ENCODE results near the gene NHSL1.

Gene NHSL1

GRCh38 chr6:138499303-138500018, at the start of gene NHSL1:
Gene NHSL1 (minus strand): TSS chr6:138499494. CDS start chr6:138499290, 204 bp downstream.
- no peak for DNase-seq (ENCODE audit: low read depth in 2 of 2)

- no peak for DNase-seq (ENCODE audit: low read depth in 2 of 2)
These were observed 47.5 kb upstream of the NHSL1 start for GRCh38 chr6:138546733-138547185.

- DNase-seq (ENCODE audit: low read depth in 2 of 2), result no peak
These were observed 46.3 kb upstream of the NHSL1 start for GRCh38 chr6:138545621-138545980.

- no peak for DNase-seq (ENCODE audit: low read depth in 2 of 2)
These were observed 45.2 kb upstream of the NHSL1 start for GRCh38 chr6:138544501-138544900.

GRCh38 chr6:138543657-138544056, 44.4 kb upstream of the NHSL1 start:
- DNase-seq (ENCODE audit: low read depth in 2 of 2), result no peak

- no peak for DNase-seq (ENCODE audit: low read depth in 2 of 2)
These were observed 42.7 kb upstream of the NHSL1 start for GRCh38 chr6:138541823-138542481.

GRCh38 chr6:138540468-138540867, 41.2 kb upstream of the NHSL1 start:
- DNase-seq (ENCODE audit: low read depth in 2 of 2), result no peak

GRCh38 chr6:138539876-138540275, 40.6 kb upstream of the NHSL1 start:
- no peak for DNase-seq (ENCODE audit: low read depth in 2 of 2)

- DNase-seq (ENCODE audit: low read depth in 2 of 2), result no peak
These were observed 39.2 kb upstream of the NHSL1 start for GRCh38 chr6:138538390-138539031.

GRCh38 chr6:138537106-138537505, 37.8 kb upstream of the NHSL1 start:
- no peak for DNase-seq (ENCODE audit: low read depth in 2 of 2)

GRCh38 chr6:138535728-138536455, 36.6 kb upstream of the NHSL1 start:
- DNase-seq (ENCODE audit: low read depth in 2 of 2), result no peak

- no peak for DNase-seq (ENCODE audit: low read depth in 2 of 2)
These were observed 34.4 kb upstream of the NHSL1 start for GRCh38 chr6:138533667-138534066.

- DNase-seq (ENCODE audit: low read depth in 2 of 2), result no peak
These were observed 32.1 kb upstream of the NHSL1 start for GRCh38 chr6:138531387-138531786.

- DNase-seq (ENCODE audit: low read depth in 2 of 2), result no peak
These were observed 30.2 kb upstream of the NHSL1 start for GRCh38 chr6:138529478-138529877.

GRCh38 chr6:138528956-138529355, 29.7 kb upstream of the NHSL1 start:
- no peak for DNase-seq (ENCODE audit: low read depth in 2 of 2)

GRCh38 chr6:138528137-138528536, 28.8 kb upstream of the NHSL1 start:
- DNase-seq (ENCODE audit: low read depth in 2 of 2), result no peak

- DNase-seq (ENCODE audit: low read depth in 2 of 2), result no peak
These were observed 28.3 kb upstream of the NHSL1 start for GRCh38 chr6:138527411-138528088.

GRCh38 chr6:138526822-138527235, 27.5 kb upstream of the NHSL1 start:
- no peak for DNase-seq (ENCODE audit: low read depth in 2 of 2)

- DNase-seq (ENCODE audit: low read depth in 2 of 2), result no peak
These were observed 26.1 kb upstream of the NHSL1 start for GRCh38 chr6:138525355-138525754.

GRCh38 chr6:138524526-138524925, 25.2 kb upstream of the NHSL1 start:
- no peak for DNase-seq (ENCODE audit: low read depth in 2 of 2)

- no peak for DNase-seq (ENCODE audit: low read depth in 2 of 2)
These were observed 24.3 kb upstream of the NHSL1 start for GRCh38 chr6:138523347-138524210.
